HG02943 (cell line): ENCODE measurements around the gene MYO9B.
"Not testable (repeated sequence)": the region's sequence is repeated elsewhere in the genome, so short reads cannot be mapped to it uniquely, and the experiment has no call there.

Source experiments
- ATAC-seq: cut with Tn5 transposase; IDR thresholded peaks from one replicate; pipeline ENCODE4 v1.9.1; 2021; ENCODE audit warnings: mild to moderate bottlenecking, low read depth, moderate library complexity; ENCODE audit not compliant: unreplicated experiment

MYO9B gene

DNA sequence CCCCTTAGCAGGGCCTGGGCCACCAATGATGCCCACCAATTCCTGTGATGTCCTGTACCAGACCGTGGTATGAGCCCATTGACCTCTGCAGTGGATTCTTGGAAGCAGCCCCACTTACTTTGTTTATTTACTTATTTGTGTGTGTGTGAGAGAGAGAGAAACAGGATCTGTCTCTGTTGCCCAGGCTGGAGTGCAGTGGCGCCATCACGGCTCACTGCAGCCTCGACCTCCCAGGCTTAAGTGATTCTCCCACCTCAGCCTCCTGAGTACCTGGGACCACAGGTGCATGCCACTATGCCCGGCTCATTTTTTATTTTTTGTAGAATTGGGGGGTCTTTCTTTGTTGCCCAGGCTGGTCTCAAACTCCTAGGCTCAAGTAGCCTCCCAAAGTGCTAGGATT lies 13.0 kb downstream of the MYO9B start:
- ATAC-seq, result no peak

DNA sequence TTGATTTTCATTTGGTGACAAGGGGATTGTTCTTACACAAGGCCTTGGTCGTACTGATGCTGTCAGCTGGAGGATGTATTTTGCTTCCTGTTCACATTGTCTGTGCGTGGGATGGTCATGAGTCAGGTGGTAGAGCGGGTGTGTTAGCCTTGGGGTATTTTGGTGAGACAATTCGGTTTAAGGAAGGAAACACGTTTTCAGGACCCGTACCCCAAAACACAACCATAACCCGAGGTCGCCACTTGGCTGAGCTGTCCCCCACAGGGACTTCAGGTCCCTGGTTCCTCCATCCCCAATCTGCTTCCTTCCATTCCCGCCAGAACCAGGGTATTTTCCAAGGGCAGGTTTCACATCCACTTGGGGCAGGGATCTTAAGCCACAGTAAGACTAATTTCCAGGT lies 15.0 kb downstream of the MYO9B start:
- ATAC-seq, result no peak

DNA sequence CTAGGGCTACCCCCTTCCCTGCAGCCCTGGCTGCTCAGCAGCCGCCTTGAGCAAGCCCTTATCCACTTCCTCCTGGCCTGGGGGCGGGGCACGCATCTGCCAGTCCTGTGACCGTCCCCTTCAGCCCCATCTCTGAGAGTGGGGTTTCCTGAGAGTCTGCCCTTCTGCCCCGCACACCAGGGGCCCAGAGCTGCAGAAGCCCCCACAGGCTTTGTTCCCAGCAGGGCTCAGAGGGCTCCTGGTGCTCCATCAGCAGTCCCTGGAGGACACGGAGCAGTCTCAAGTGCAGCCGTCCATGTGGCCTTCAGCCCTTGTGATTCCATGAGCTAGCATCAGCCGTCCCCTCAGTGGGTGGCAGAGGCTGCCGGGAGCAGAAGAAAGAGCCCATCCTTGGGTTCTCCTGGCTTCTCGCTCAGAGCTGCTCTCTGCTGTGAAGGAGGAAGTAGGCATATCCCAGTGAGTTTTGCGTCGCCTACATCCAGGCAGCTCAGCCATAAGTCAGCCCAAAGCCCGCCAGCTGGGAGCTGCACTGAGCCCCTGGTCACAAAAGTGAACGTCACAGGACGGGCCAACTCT lies 16.3 kb downstream of the MYO9B start:
- ATAC-seq, result no peak

DNA sequence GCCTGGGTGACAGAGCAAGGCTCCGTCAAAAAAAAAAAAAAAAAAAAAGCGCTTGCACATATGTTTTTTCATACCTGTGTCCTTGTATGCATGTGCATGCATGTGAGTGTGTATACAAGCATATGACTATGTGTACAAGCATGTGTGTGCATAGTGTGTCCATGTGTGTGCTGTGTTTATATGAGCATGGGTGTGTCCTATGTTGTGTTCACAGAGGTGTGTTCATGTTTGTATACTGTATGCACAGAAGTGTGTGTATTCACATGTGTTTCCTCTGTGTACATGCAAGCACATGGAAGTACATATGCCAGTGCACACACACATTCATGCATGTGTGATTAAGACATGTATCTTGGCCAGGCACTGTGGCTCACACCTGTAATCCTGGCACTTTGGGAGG lies 17.1 kb downstream of the MYO9B start:
- no peak for ATAC-seq

DNA sequence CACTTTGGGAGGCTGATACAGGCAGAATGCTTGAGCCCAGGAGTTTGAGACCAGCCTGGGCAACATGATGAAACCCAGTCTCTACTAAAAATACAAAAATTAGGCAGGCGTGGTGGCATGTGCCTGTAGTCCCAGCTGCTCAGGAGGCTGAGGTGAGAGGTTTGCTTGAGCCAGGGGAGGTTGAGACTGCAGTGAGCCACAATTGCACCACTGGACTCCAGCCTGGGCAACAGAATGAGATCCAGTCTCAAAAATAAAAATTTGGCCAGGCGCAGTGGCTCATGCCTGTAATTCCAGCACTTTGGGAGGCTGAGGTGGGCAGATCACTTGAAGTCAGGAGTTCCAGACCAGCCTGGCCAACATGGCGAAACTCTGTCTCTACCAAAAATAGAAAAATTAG lies 19.1 kb downstream of the MYO9B start:
- not testable (repeated sequence) for ATAC-seq

DNA sequence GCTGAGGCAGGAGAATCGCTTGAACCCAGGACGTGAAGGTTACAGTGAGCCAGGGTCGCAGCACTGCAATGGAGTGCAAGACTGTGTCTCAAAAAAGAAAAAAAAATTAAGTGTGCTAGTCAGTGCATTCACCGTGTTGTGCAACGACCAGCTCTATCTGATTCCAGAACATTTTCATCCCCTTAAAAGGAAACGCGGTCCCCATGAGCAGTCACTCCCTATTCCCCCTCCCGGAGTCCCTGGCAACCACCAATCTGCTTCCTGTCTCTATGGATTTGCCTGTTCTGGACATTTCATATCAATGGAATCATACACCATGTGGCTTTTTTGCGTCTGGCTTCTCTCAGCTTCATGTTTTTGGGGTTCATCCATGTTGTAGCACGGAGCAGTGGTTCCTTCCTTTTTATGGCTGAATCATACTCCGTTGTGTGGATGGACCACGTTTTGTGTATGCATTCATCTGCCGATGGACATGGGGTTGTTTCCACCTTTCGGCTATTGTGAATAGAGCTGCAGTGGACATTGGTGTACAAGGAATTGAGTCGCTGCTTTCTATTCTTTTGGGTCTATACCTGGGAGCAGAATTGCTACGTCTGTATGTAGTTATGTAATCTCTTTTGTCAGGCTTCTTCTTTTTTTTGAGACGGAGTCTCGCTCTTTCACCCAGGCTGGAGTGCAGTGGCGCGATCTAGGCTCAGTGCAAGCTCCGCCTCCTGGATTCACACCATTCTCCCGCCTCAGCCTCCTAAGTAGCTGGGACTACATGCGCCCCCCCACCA lies 19.8 kb downstream of the MYO9B start:
- no peak for ATAC-seq

DNA sequence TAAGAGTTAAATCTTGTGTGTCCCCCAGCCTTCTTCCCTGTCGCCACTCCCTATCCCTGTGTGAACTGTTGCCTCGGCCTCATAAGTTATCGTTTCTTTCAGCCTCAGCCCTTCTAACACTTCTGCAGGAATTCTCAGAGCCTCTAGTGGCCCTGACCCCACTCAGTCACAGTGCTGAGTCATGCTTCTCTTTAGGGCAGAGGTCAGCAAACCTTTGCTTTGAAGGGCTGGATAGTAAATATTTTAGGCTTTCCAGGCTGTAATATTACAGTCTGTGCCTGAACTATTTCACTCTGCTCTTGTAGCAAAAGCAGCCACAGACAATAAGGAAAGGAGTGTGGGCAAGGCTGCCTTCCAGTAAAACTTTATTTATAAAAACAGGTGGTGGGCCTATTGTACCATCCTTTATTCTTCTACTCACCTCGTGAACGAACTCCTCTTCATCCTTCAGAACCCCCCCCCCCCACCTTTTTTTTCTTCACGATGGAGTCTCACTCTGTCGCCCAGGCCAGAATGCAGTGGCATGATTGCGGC lies 22.1 kb downstream of the MYO9B start:
- no peak for ATAC-seq

DNA sequence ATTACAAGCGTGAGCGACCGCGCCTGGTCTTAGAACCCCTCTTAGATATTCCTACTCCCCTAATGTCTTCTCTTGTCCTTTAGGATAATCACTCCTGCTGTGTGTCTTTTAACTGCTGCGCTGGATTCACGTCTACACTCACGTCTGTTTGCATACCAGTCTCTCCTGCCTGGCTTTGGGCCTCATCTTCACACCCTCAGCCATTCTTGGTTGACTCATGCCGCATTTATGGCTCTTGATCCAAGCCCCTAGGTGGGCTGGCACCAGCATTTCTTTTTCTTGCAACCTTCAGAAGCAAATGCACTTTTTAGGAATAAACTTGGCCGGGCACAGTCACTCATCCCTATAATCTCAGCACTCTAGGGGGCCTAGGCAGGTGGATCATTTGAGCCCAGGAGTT lies 22.7 kb downstream of the MYO9B start:
- ATAC-seq, result no peak

DNA sequence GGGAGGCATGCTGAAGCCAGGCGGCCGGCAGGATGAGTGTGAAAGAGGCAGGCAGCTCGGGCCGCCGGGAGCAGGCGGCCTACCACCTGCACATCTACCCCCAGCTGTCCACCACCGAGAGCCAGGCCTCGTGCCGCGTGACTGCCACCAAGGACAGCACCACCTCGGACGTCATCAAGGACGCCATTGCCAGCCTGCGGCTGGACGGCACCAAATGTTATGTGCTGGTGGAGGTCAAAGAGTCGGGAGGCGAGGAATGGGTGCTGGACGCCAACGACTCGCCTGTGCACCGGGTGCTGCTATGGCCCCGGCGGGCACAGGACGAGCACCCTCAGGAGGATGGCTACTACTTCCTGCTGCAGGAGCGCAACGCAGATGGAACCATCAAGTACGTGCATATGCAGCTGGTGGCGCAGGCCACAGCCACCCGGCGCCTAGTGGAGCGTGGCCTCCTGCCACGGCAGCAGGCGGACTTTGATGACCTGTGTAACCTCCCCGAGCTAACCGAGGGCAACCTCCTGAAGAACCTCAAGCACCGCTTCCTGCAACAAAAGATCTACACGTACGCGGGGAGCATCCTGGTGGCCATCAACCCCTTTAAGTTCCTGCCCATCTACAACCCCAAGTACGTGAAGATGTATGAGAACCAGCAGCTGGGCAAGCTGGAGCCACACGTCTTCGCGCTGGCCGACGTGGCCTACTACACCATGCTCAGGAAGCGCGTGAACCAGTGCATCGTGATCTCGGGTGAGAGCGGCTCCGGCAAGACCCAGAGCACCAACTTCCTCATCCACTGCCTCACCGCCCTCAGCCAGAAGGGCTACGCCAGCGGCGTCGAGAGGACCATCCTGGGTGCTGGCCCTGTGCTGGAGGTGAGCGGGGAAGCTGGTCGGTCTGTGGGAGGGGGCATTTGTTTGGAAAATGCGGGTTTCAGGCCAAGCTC lies 26.4 kb downstream of the MYO9B start:
- ATAC-seq, result no peak

DNA sequence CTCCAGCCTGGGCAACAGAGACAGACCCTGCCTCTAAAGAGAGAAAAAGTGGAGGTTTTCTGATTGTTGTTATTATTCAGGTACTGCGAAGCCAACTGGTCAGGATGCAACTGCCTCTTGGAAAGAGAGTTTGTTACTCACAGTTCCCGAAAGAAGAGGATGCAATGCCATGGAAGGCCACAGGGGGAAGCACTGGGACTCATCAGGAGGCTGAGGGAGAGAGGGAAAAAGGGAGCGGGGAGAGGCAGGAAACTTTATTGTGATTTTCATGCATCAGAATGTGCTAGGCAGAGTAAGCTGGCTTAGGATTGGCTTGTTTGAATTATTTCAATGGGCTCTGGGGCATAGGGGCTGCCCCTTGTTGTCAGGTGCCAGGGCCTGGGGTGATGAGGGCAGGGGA lies 27.6 kb downstream of the MYO9B start:
- ATAC-seq, result no peak

DNA sequence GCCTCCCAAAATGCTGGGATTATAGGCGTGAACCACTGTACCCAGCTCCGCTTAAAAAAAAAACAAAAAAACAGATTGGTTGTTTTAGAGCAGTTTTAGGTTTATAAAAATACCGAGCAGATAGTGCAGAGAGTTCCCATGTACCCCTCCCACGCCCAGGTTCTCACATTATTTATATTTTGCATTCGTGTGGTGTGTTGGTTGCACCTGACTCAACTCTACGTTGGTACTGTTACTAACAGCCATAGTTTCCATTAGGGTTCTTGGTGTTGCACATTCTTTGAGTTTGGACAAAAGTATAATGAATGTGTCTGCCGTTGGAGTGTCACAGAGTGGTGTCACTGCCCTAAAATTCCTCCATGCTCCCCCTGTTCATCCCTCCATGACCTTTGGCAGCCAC lies 29.1 kb downstream of the MYO9B start:
- ATAC-seq, result no peak

DNA sequence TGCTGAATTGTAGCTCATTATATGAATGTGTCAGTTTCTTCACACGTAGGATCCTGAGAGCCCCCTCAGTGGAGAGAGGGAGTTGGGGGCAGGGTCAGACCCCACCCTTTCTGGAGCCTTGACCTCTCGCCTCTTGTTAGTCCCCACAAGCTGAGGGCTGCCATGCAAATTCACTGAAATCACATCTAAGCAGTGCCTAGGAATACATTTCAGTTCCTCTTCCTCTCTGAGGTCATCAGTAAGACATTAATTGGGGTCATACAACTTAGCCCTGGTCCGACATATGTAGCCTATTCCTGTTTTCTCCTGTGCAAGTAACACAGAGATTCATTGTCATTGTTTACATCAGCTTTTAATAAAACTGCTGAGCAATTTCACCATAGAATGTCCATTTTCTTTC lies 30.0 kb downstream of the MYO9B start:
- no peak for ATAC-seq

DNA sequence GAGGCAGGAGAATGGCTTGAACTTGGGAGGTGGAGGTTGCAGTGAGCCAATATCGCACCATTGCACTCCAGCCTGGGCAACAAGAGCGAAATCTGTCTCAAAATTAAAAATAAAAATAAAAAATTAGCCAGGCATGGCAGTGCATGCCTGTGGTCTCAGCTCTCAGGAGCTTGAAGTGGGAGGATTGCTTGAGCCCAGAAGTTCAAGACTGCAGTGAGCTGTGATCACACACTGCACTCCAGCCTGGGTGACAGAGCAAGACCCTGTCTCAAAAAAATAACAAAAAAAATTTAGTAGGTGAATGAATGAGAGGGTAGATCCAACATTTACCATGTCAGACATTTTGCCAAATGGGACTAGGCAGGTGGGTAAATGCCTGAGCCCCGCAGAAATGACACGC lies 31.4 kb downstream of the MYO9B start:
- ATAC-seq, result not testable (repeated sequence)

DNA sequence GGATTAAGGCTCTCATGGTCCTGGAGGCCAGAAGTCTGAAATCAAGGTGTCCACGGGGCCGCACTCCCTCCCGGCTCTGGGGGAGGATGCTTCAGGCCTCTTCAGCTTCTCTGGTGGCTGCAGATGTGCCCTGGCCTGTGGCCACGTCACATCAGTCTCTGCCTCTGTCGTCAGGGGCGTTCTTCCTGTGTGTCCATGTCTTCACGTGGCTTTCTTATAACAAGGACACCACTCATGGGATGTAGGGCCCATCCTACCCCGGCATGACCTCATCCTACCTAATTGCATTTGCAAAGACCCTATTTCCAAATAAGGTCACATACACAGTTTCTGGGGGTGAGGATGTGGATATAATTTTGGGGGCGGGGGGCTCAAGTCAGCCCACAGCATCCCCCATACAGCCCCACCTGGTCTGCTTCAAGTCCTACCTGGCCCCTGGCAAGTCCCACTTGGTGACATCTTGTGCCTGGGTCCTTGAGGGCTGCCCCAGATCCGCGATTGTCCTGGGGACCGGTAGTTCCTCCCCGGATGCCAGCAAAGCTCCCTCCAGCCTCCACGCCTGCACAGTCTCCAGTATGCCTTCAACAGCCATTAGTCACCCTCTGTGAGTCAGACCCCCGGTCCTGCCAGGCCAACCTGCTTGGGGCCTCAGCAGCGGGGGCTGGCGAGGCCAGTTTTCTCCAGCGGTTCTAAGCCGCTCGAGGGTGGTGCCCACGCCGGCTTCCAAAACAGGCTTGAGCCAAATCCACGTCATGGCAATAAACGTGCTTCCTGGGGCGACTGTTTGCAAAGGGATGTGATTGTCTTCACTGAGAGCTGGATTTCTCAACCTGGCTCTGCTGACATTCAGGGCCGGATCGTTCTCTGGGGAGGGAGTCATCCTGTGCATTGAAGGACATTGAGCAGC lies 32.2 kb downstream of the MYO9B start:
- no peak for ATAC-seq

DNA sequence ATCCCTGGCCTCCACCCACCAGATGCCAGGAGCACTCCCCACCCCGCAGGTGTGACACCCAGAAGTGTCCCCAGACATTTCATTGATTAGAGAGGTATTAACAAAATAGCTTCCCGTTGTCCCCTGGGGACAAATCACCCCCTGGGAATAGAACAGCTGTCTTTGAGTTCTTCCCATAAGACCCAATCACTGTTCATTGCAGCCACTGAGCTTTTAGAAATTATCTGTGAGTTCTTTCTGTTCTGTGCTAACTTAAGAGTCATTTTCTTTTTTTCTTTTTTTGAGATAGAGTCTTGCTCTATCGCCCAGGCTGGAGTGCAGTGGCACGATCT lies 32.8 kb downstream of the MYO9B start:
- no peak for ATAC-seq

DNA sequence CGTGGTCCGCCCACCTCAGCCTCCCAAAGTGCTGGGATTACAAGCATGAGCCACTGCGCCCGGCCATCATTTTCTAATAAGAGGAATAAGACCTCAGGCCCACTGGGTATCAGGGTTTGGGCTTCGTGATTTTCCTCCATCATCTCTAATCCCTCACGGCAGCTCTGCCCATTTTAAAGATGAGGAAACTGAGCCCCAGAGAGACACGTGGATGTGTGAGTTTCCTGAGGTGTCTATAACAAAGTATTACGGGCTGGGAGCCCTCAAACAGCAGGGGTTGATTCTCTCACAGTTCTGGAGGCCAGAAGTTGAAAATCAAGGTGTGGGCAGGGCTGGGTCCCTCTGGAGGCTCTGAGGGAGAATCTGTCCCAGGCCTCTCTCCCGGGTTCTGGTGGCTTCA lies 33.7 kb downstream of the MYO9B start:
- no peak for ATAC-seq

DNA sequence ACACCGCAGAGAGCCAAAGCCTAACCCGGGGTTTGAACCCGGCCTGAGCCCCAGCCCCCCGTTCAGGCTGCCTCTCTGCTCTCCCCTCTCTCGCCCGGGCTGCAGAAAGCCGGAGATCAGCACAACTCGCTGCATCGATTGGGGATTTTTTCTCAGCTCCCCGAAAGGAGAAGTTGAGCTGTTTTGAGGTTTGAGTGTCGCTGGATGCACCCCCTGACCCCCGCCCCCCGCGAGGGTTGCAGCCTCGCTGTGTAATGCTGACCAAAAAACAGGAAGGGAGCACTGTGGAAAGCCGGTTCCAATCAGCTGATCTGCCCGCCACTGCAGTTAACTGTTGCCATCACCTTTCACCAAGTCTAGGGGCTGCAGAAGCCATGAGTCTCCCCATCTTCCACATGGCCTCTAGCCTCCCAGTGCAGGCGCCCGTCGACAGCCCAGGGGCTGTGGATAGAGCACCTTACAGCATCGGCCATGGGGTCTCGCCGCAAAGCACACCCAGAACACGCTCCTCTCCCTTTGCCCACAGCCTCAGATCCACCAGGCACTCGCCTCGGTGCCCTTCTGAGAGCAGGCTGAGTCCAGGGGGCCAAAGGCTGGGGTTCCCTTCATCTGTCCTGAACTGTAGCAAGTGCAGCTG lies 34.5 kb downstream of the MYO9B start:
- ATAC-seq, result no peak

DNA sequence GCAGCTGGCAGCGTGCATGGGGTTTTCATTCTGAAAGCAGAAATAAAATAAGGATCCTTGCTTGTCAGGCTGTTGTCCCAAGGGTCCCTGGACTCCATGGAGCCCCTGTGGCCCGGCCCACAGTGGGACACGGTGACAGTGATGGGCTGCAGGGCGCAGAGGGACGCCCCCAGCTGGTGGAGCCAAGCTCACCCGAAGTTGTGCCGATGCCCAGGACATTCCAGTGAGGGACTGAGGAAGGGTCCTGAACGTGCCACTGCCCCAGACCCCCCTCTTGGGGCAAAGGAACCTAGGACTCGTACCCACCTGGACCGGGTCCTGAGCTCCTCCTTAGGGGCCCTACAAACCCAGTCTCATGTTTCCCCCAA lies 35.0 kb downstream of the MYO9B start:
- ATAC-seq, result no peak

DNA sequence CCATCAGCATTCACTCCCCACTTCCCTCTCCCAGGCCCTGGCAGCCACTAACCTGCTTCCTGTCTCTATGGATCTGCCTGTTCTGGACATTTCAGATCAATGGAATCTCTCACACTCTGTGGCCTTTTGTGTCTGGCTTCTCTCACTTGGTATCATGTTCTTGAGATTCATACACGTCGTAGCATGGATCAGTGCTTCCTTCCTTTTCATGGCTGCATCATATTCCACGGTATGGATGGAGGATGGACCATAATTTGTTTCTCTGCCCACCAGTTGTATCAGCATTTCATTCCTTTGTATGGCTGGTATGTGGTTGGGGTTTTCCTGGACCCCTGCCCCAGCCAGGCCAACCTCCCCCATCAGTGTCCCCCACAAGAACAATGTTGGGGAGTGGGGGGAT lies 36.2 kb downstream of the MYO9B start:
- no peak for ATAC-seq

DNA sequence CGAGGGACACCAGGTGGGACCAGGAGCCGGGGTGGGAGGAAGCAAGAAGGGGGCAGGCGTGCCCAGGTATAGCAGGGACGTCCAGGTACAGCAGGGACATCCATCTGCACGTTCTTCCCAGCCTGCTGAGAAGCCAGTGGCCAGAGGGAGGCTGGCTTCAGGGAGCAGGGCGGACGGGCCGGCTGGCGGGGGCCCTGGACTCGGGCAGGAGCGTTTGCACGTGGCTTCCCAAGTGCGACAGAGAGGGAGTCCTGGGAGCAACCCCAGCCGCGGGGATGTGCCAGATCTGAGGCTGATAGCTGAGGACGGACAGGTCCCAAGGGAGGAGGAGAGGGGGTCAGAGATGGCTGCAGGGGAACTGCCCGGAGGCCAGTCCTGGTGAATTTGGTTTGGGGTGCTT lies 36.7 kb downstream of the MYO9B start:
- no peak for ATAC-seq
